K562 (cell line): ENCODE data around the gene CREB3L2. TPM values are rescaled to one million over a fixed set of nuclear protein-coding genes. Genes with fewer than 3 reads are reported as not detected.

Experiments used
- ARNT ChIP-seq, 2 experiments: fragments of 450-650 bp; IDR thresholded peaks; 2 replicates each; pipeline ENCODE4 v1.6.1; 2016; ENCODE audit warnings: mild to moderate bottlenecking in 1 of 2
- CAMTA2 ChIP-seq: fragments of 250-450 bp; sonication (Bioruptor Pico); conservative IDR thresholded peaks from 2 replicates; pipeline ENCODE4 v1.5.1; 2022
- EWSR1 ChIP-seq: fragments of 450-650 bp; IDR thresholded peaks from 2 replicates; pipeline ENCODE4 v1.6.1; 2018; ENCODE audit warnings: borderline replicate concordance, mild to moderate bottlenecking, low read depth, moderate library complexity; ENCODE audit not compliant: partially characterized antibody
- PCBP2 ChIP-seq: fragments of 200-400 bp; formaldehyde crosslinking; IDR thresholded peaks from 2 replicates; pipeline ENCODE4 v1.6.1; 2018; ENCODE audit warnings: low read length, low read depth, mild to moderate bottlenecking, moderate library complexity; ENCODE audit not compliant: poor library complexity, severe bottlenecking
- PHB2 ChIP-seq: fragments of 450-650 bp; IDR thresholded peaks from 2 replicates; pipeline ENCODE4 v1.6.1; 2017; ENCODE audit warnings: low read depth
- POLR2H ChIP-seq: IDR thresholded peaks from 2 replicates; pipeline ENCODE4 v1.6.1; 2016; ENCODE audit warnings: missing genetic modification characterization, low read depth, mild to moderate bottlenecking, control low read depth, missing compliant biosample characterization, moderate library complexity
- SMARCA4 ChIP-seq: fragments of 450-650 bp; IDR thresholded peaks from 2 replicates; pipeline ENCODE4 v1.6.1; 2016
- ZEB2 ChIP-seq: fragments of 450-650 bp; IDR thresholded peaks from 2 replicates; pipeline ENCODE4 v1.6.1; 2016
- polyA plus RNA-seq, 8 experiments: library from polyadenylated mRNA; depleted of rRNA in 4 of 8; stranded (reverse) in 5 of 8; unstranded in 3 of 8; fragments of >200 nt; fragmentation: Nextera tagmentation in 2 of 8; fragmentation: Illumina TruSeq in 1 of 8; extraction: Ambion mirVana in 2 of 8; extraction: Trizol in 1 of 8; gene quantifications; 2 replicates each; pipeline versions ENCODE4 v1.2.1 to v1.2.3, GENCODE V29; 2011 to 2014; ENCODE audit warnings: inconsistent platforms in 1 of 8, missing spikeins in 1 of 8
- total RNA-seq, 7 experiments: library from RNA; depleted of rRNA in 6 of 7; stranded (reverse); fragments of >200 nt in 6 of 7; fragmentation: Illumina TruSeq in 2 of 7; extraction: Trizol in 2 of 7; gene quantifications; 2 replicates each; pipeline versions ENCODE4 v1.2.1 to v1.2.3, GENCODE V29; 2011 to 2021; ENCODE audit warnings: low replicate concordance in 1 of 7
- TF ChIP-seq, protein P1 (sequence below): fragments of 450-650 bp; IDR thresholded peaks from 2 replicates; pipeline ENCODE4 v1.6.1; 2017; ENCODE audit warnings: antibody characterized with exemption, mild to moderate bottlenecking
- TF ChIP-seq, protein P2 (sequence below): sonication (generic); formaldehyde crosslinking; IDR thresholded peaks from 2 replicates; pipeline ENCODE4 v1.8.1; 2023; ENCODE audit warnings: missing genetic modification reagents, mild to moderate bottlenecking, borderline replicate concordance
- TF ChIP-seq, protein P3 (sequence below): fragments of 450-650 bp; IDR thresholded peaks from 2 replicates; pipeline ENCODE4 v1.6.1; 2016; ENCODE audit warnings: antibody characterized with exemption
- TF ChIP-seq, protein P4 (sequence below): fragments of 250-450 bp; sonication (Bioruptor Pico); IDR thresholded peaks from 2 replicates; pipeline ENCODE4 v1.8.0; 2021; ENCODE audit warnings: moderate library complexity, mild to moderate bottlenecking, inconsistent platforms
- TF ChIP-seq, protein P5 (sequence below): sonication (generic); formaldehyde crosslinking; IDR thresholded peaks from 2 replicates; pipeline ENCODE4 v1.8.1; 2022; ENCODE audit warnings: missing genetic modification reagents

CREB3L2 gene
- total and polyA plus RNA-seq, 9 of the 15 experiments (the other 6 are each of a cell fraction or from before 2014, with no cell fraction given) = 7.1 to 45.6 (median 15.8) TPM

DNA sequence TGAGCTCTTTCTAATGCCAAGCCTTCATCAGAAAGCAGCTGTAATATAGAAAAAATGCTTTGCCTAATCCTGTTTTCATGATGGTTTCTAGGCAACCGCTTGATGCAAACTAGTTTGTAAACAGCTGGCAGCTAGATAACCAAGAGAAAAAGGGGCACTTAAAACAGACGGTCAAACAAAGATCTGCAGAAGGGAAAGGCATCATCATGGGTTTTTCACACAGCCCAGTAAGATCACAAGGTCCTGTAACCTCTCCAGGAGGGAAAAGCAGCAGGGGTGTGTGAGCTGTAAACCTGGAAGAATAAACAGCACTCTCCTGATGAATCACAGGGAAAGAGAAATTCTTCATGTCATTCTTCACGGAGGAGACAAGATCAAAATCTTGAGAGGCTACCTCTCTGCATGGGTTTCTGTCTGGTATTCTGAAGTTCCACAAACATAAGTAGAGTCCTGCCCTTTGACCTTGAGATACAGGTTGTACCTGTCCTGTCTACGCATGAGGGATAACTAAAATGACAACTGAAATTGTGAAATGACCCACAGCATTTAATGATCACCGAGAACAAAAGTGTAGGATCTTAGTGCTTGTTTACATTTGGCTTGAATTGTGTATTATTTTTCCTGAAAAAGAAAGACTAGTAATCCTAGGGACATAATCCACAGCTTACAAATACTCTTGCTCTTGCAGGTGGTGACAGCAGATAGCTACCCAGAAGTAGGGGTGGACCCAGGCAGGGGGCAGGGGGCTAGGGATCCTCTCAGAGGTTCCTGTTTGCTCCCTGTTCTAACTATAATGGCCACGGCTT, 48.0 kb downstream of the CREB3L2 start (continued):
- TF ChIP-seq ARNT (IDR thresholded peaks at IDR 0.05) (no peak), ZEB2 (peak; percentile 72), PCBP2 (no peak), PHB2 (no peak), POLR2H (tag) (no peak), SMARCA4 (peak; percentile 50; the same call in 1 of the 2 replicates), CAMTA2 (CRISPR knock-in tag) (no peak), EWSR1 (no peak)
- TF ChIP-seq, protein P1, sequence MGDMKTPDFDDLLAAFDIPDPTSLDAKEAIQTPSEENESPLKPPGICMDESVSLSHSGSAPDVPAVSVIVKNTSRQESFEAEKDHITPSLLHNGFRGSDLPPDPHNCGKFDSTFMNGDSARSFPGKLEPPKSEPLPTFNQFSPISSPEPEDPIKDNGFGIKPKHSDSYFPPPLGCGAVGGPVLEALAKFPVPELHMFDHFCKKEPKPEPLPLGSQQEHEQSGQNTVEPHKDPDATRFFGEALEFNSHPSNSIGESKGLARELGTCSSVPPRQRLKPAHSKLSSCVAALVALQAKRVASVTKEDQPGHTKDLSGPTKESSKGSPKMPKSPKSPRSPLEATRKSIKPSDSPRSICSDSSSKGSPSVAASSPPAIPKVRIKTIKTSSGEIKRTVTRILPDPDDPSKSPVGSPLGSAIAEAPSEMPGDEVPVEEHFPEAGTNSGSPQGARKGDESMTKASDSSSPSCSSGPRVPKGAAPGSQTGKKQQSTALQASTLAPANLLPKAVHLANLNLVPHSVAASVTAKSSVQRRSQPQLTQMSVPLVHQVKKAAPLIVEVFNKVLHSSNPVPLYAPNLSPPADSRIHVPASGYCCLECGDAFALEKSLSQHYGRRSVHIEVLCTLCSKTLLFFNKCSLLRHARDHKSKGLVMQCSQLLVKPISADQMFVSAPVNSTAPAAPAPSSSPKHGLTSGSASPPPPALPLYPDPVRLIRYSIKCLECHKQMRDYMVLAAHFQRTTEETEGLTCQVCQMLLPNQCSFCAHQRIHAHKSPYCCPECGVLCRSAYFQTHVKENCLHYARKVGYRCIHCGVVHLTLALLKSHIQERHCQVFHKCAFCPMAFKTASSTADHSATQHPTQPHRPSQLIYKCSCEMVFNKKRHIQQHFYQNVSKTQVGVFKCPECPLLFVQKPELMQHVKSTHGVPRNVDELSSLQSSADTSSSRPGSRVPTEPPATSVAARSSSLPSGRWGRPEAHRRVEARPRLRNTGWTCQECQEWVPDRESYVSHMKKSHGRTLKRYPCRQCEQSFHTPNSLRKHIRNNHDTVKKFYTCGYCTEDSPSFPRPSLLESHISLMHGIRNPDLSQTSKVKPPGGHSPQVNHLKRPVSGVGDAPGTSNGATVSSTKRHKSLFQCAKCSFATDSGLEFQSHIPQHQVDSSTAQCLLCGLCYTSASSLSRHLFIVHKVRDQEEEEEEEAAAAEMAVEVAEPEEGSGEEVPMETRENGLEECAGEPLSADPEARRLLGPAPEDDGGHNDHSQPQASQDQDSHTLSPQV = 0 out of 2 replicates have a peak, but pooled peaks have one; percentile 33
- TF ChIP-seq, protein P2, sequence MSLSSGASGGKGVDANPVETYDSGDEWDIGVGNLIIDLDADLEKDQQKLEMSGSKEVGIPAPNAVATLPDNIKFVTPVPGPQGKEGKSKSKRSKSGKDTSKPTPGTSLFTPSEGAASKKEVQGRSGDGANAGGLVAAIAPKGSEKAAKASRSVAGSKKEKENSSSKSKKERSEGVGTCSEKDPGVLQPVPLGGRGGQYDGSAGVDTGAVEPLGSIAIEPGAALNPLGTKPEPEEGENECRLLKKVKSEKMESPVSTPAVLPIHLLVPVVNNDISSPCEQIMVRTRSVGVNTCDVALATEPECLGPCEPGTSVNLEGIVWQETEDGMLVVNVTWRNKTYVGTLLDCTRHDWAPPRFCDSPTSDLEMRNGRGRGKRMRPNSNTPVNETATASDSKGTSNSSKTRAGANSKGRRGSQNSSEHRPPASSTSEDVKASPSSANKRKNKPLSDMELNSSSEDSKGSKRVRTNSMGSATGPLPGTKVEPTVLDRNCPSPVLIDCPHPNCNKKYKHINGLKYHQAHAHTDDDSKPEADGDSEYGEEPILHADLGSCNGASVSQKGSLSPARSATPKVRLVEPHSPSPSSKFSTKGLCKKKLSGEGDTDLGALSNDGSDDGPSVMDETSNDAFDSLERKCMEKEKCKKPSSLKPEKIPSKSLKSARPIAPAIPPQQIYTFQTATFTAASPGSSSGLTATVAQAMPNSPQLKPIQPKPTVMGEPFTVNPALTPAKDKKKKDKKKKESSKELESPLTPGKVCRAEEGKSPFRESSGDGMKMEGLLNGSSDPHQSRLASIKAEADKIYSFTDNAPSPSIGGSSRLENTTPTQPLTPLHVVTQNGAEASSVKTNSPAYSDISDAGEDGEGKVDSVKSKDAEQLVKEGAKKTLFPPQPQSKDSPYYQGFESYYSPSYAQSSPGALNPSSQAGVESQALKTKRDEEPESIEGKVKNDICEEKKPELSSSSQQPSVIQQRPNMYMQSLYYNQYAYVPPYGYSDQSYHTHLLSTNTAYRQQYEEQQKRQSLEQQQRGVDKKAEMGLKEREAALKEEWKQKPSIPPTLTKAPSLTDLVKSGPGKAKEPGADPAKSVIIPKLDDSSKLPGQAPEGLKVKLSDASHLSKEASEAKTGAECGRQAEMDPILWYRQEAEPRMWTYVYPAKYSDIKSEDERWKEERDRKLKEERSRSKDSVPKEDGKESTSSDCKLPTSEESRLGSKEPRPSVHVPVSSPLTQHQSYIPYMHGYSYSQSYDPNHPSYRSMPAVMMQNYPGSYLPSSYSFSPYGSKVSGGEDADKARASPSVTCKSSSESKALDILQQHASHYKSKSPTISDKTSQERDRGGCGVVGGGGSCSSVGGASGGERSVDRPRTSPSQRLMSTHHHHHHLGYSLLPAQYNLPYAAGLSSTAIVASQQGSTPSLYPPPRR = no peak
- TF ChIP-seq, protein P3, sequence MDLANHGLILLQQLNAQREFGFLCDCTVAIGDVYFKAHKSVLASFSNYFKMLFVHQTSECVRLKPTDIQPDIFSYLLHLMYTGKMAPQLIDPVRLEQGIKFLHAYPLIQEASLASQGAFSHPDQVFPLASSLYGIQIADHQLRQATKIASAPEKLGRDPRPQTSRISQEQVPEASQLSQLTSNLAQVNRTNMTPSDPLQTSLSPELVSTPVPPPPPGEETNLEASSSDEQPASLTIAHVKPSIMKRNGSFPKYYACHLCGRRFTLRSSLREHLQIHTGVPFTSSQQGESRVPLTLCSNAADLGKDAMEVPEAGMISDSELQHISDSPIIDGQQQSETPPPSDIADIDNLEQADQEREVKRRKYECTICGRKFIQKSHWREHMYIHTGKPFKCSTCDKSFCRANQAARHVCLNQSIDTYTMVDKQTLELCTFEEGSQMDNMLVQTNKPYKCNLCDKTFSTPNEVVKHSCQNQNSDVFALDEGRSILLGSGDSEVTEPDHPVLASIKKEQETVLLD = no peak
- TF ChIP-seq, protein P4, sequence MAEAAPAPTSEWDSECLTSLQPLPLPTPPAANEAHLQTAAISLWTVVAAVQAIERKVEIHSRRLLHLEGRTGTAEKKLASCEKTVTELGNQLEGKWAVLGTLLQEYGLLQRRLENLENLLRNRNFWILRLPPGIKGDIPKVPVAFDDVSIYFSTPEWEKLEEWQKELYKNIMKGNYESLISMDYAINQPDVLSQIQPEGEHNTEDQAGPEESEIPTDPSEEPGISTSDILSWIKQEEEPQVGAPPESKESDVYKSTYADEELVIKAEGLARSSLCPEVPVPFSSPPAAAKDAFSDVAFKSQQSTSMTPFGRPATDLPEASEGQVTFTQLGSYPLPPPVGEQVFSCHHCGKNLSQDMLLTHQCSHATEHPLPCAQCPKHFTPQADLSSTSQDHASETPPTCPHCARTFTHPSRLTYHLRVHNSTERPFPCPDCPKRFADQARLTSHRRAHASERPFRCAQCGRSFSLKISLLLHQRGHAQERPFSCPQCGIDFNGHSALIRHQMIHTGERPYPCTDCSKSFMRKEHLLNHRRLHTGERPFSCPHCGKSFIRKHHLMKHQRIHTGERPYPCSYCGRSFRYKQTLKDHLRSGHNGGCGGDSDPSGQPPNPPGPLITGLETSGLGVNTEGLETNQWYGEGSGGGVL = no peak
- TF ChIP-seq, protein P5, sequence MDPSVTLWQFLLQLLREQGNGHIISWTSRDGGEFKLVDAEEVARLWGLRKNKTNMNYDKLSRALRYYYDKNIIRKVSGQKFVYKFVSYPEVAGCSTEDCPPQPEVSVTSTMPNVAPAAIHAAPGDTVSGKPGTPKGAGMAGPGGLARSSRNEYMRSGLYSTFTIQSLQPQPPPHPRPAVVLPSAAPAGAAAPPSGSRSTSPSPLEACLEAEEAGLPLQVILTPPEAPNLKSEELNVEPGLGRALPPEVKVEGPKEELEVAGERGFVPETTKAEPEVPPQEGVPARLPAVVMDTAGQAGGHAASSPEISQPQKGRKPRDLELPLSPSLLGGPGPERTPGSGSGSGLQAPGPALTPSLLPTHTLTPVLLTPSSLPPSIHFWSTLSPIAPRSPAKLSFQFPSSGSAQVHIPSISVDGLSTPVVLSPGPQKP (CRISPR knock-in tag) = no peak
